Prostate gland (tissue), 2 donors: ENCODE measurements around the gene ATXN7.

Experiments
- POLR2A ChIP-seq: fragments of 450-650 bp; IDR thresholded peaks from one replicate; pipeline ENCODE4 v1.6.1; 2016; ENCODE audit warnings: antibody characterized with exemption, mild to moderate bottlenecking
- POLR2AphosphoS5 ChIP-seq: sonication (generic); formaldehyde crosslinking; IDR thresholded peaks from one replicate; pipeline ENCODE4 v1.6.1; 2017; ENCODE audit warnings: antibody characterized with exemption
- TF ChIP-seq, protein P1 (sequence below), 4 experiments: fragments of 200-600 bp in 2 of 4; fragments of 450-650 bp in 2 of 4; sonication (generic) in 2 of 4; IDR thresholded peaks; 1 replicate in 3 of 4; 2 replicates in 1 of 4; pipeline ENCODE4 v1.5.1; 2016 to 2019; ENCODE audit warnings: antibody characterized with exemption in 4 of 4, mild to moderate bottlenecking in 2 of 4, moderate library complexity in 2 of 4

DNA sequence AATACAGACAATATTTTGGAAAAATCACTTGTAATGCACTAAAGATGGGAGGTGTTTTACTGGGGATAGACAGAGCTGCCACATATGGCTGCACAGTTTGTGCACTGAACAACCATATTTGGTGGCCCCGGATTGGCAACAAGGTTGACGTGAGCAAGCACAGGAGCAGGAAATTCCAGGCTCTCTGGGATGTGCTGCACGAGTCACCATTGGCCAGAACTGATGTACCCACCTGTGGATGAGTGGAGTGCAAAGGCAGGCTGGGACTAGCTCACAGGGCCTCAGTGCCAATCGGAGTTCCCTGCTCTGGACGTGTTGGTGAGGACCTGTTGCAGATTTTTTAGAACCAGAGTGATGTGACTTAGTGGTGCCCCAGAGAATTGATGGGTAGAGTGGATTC is 90.5 kb downstream of the ATXN7 start:
- TF ChIP-seq POLR2AphosphoS5 (no peak), POLR2A (no peak)
- TF ChIP-seq, protein P1, sequence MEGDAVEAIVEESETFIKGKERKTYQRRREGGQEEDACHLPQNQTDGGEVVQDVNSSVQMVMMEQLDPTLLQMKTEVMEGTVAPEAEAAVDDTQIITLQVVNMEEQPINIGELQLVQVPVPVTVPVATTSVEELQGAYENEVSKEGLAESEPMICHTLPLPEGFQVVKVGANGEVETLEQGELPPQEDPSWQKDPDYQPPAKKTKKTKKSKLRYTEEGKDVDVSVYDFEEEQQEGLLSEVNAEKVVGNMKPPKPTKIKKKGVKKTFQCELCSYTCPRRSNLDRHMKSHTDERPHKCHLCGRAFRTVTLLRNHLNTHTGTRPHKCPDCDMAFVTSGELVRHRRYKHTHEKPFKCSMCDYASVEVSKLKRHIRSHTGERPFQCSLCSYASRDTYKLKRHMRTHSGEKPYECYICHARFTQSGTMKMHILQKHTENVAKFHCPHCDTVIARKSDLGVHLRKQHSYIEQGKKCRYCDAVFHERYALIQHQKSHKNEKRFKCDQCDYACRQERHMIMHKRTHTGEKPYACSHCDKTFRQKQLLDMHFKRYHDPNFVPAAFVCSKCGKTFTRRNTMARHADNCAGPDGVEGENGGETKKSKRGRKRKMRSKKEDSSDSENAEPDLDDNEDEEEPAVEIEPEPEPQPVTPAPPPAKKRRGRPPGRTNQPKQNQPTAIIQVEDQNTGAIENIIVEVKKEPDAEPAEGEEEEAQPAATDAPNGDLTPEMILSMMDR (IDR thresholded peaks at IDR 0.05) = no peak
